Caco-2 (cell line): Measurements from ENCODE around the gene KAT2A. TPM values are rescaled to one million over a fixed set of nuclear protein-coding genes. Genes with fewer than 3 reads are reported as not detected.

Source experiments
- BruUV-seq: library from RNA; stranded (reverse); fragments of 400-500 nt; replicated peaks from 2 replicates; lab custom pipeline; 2021; lab: Mats Ljungman, UMichigan
- CTCF ChIA-PET: fragments of 300-600 bp; sonication (Branson Sonifier 250); formaldehyde crosslinking; loops from one replicate; lab custom pipeline; 2022; ENCODE audit warnings: antibody characterized with exemption; lab: Charles Lee
- POLR2A ChIA-PET: fragments of 300-600 bp; sonication (Branson Sonifier 250); formaldehyde crosslinking; loops from one replicate; lab custom pipeline; 2022; ENCODE audit warnings: antibody characterized with exemption; lab: Charles Lee
- DNase-seq, 2 experiments: peaks; one replicate each; pipeline versions ENCODE4 v3.0.0 to v3.0.0-alpha.2; 2020 to 2022
- H3K27me3 ChIP-seq: replicated peaks from 2 replicates; pipeline ENCODE4 v1.6.0; 2011; ENCODE audit warnings: low read length; ENCODE audit not compliant: control insufficient read depth, insufficient read depth
- H3K36me3 ChIP-seq: 2 replicates; pipeline ENCODE4 v1.5.1; 2011; ENCODE audit warnings: low read length; ENCODE audit not compliant: control insufficient read depth, insufficient read depth
- H3K4me1 ChIP-seq: fragments of 250-450 bp; sonication (Bioruptor Pico); 2 replicates; pipeline ENCODE4 v1.5.1; 2020; ENCODE audit warnings: mild to moderate bottlenecking
- H3K4me3 ChIP-seq: 2 replicates; pipeline ENCODE4 v1.5.1; 2011; ENCODE audit warnings: low read depth, mild to moderate bottlenecking, control low read depth, low read length
- H3K9me3 ChIP-seq: fragments of 250-450 bp; sonication (Bioruptor Pico); 2 replicates; pipeline ENCODE4 v1.5.1; 2020; ENCODE audit warnings: mild to moderate bottlenecking, moderate library complexity
- H3K27ac Mint-ChIP-seq: one replicate; pipeline ENCODE4 v1.8.0; 2022; ENCODE audit warnings: mixed read lengths; ENCODE audit not compliant: unreplicated experiment
- H3K27me3 Mint-ChIP-seq: one replicate; pipeline ENCODE4 v1.8.0; 2022; ENCODE audit warnings: mixed read lengths; ENCODE audit not compliant: insufficient read depth, unreplicated experiment
- H3K36me3 Mint-ChIP-seq: one replicate; pipeline ENCODE4 v1.8.0; 2022; ENCODE audit warnings: mild to moderate bottlenecking, mixed read lengths; ENCODE audit not compliant: insufficient read depth, unreplicated experiment
- H3K4me1 Mint-ChIP-seq: one replicate; pipeline ENCODE4 v1.8.0; 2022; ENCODE audit warnings: low read depth, mixed read lengths; ENCODE audit not compliant: unreplicated experiment
- H3K4me3 Mint-ChIP-seq: one replicate; pipeline ENCODE4 v1.8.0; 2022; ENCODE audit warnings: mild to moderate bottlenecking, moderate library complexity, mixed read lengths; ENCODE audit not compliant: unreplicated experiment
- H3K9me3 Mint-ChIP-seq: one replicate; pipeline ENCODE4 v1.8.0; 2022; ENCODE audit warnings: mixed read lengths; ENCODE audit not compliant: unreplicated experiment
- intact Hi-C: fragments of 100-400 bp; cut with micrococcal nuclease; formaldehyde crosslinking; loops from one replicate; pipeline ENCODE4 v1.10.0; 2022; ENCODE audit not compliant: unreplicated experiment
- total RNA-seq: library from RNA; stranded (reverse); gene quantifications from 2 replicates; pipeline ENCODE4 v1.2.3, GENCODE V29; 2022
- TF ChIP-seq, protein P1 (sequence below), 2 experiments: fragments of 200-600 bp in 1 of 2; IDR thresholded peaks; 1 replicate in 1 of 2; 2 replicates in 1 of 2; pipeline versions ENCODE4 v1.5.1 to v1.8.0; 2011 to 2022; ENCODE audit warnings: antibody characterized with exemption in 1 of 2, control low read depth in 1 of 2, inconsistent platforms in 1 of 2, low read depth in 1 of 2, low read length in 1 of 2, mild to moderate bottlenecking in 1 of 2, moderate library complexity in 1 of 2; ENCODE audit not compliant: insufficient read depth in 1 of 2, severe bottlenecking in 1 of 2, unreplicated experiment in 1 of 2

Gene KAT2A
- total RNA-seq, 1 experiment from 2014 or later: 46.5 TPM

DNA sequence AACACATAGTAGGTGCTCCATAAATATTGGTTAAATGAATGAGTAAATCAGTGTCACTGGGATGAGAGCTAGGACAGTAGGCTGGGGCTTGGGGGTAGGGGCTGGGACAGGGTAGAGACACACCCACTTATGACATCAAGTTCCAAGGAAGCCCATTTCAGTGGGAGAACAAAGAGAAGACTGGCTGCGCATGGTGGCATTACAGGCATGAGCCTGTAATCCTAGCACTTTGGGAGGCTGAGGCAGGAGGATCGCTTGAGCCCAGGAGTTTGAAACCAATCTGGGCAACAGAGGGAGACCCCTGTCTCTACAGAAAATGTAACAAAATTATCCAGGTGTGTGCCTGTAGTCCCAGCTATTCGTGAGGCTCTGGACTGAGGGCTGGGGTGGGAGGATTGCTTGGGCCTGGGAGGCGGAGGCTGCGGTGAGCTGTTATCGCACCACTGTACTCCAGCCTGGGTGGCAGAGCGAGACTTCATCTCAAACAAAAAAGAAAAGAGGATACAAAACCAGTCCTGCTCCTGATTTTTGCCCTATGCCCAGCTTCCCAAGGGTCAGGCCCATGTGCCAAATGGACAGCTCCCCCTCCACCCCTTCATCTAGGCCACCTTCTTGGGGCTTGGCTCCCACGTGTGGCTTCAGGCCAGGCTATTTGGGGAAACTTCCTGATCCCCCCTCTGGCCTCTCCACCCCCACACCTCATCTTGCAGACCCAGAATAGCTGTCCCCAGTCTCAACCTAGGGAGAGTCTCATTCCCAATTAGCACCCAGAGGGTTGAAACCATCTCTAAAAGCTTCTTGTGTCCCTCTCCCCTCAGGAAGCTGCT is 30.0 kb downstream of the KAT2A start:
- Histone ChIP-seq H3K27me3 (no peaks in the 10 kb centered on the region), H3K4me1 (peaks cover 10% of the 10 kb centered on the region), H3K4me3 (no peak overlapping the region), H3K9me3 (no peaks in the 10 kb centered on the region), H3K36me3 (no peaks in the 10 kb centered on the region)
- H3K4me1 Mint-ChIP-seq: peaks cover 7% of the 10 kb centered on the region
- H3K27me3 Mint-ChIP-seq: no peaks in the 10 kb centered on the region
- H3K4me3 Mint-ChIP-seq: no peak overlapping the region
- BruUV-seq: no TSS peak
- intact Hi-C loops: no loop called here
- H3K27ac Mint-ChIP-seq: no peak overlapping the region
- ChIA-PET CTCF (no interaction called here), POLR2A (no interaction called here)
- H3K36me3 Mint-ChIP-seq: no peaks in the 10 kb centered on the region
- H3K9me3 Mint-ChIP-seq: no peaks in the 10 kb centered on the region
- TF ChIP-seq, protein P1, sequence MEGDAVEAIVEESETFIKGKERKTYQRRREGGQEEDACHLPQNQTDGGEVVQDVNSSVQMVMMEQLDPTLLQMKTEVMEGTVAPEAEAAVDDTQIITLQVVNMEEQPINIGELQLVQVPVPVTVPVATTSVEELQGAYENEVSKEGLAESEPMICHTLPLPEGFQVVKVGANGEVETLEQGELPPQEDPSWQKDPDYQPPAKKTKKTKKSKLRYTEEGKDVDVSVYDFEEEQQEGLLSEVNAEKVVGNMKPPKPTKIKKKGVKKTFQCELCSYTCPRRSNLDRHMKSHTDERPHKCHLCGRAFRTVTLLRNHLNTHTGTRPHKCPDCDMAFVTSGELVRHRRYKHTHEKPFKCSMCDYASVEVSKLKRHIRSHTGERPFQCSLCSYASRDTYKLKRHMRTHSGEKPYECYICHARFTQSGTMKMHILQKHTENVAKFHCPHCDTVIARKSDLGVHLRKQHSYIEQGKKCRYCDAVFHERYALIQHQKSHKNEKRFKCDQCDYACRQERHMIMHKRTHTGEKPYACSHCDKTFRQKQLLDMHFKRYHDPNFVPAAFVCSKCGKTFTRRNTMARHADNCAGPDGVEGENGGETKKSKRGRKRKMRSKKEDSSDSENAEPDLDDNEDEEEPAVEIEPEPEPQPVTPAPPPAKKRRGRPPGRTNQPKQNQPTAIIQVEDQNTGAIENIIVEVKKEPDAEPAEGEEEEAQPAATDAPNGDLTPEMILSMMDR (IDR thresholded peaks at IDR 0.05; ENCODE audit: insufficient read depth in 1 of 2, low read depth in 1 of 2, low read length in 1 of 2, severe bottlenecking in 1 of 2, unreplicated experiment in 1 of 2): no peak
- no peak for DNase-seq

DNA sequence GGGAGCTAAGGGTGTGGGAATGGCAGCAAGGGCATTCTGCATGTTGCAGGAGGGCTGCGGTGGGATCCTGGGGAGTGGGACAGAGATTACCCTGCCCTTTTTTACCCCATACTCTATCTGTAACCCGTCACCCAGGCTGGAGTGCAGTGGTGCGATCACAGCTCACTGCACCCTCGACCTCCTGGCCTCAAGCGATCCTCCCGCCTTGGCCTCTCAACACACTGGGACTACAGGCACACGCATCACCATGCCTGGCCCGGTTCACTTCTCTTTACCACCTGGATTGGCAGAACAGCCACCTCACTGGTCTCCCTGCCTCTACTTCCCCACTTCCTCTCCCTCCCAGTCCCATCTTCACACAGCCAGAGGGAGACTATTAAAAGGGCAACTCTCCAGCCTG is 32.4 kb downstream of the KAT2A start:
- Mint-ChIP-seq H3K27me3 (no peaks in the 10 kb centered on the region), H3K27ac (no peak overlapping the region), H3K4me1 (peaks cover 7% of the 10 kb centered on the region), H3K36me3 (no peaks in the 10 kb centered on the region), H3K9me3 (no peaks in the 10 kb centered on the region), H3K4me3 (no peak overlapping the region)
- TF ChIP-seq, protein P1 (IDR thresholded peaks at IDR 0.05; ENCODE audit: insufficient read depth in 1 of 2, low read depth in 1 of 2, low read length in 1 of 2, severe bottlenecking in 1 of 2, unreplicated experiment in 1 of 2): no peak
- CTCF ChIA-PET: interaction anchor here (1.0 kb wide), 1 partner anchor 32 kb away, joined by 3 read pairs; the partner anchor contains the start of gene KAT2A
- H3K9me3 ChIP-seq: no peaks in the 10 kb centered on the region
- no TSS peak for BruUV-seq
- H3K36me3 ChIP-seq: no peaks in the 10 kb centered on the region
- intact Hi-C loops: no loop called here
- no peak overlapping the region for H3K4me3 ChIP-seq
- no peaks in the 10 kb centered on the region for H3K27me3 ChIP-seq
- no peak for DNase-seq
- H3K4me1 ChIP-seq: peaks cover 10% of the 10 kb centered on the region
- POLR2A ChIA-PET: no interaction called here

DNA sequence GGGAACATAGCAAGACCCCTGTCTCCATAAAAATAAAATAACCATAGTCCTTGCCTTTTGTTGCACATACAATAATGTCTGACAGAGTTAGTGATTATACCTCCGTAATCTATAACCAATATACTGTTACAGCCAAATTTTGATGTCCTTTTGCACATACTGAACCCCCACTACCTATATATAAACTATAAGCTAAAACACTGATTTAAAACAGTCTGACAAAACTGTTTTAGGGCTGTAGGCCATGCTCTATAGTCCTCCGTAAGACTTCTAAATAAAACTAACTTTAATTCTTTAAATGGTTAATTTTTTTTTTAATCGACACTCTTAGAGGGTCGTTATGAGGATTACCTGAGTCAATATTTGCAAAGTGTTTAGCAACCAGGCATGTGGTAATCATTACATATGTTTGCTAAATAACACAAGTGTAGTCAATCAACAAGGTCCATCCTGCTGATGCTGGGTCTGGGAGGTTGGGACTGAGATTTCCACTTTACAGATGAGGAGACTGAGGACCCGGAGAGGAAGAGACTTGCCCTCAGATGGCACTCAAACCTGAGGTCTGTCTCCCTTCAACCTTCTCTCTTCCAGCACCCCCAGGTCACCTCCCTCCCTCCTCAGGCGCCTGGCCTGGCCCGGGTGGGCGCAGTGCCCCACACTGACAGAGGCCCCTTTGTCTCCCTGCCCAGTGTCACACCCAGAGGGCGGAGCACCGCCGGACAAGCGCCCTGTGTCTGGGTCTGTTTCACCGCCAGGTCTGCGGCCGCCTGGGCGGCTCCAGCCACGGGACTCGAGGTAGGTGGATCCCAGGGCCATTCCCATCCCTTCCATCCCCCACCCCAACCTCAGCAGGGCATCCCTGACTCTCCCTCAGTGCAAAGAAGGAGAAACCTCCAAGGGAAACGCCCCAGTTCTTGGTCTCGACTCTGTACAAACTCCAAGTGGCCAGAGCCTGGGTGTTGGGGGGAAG is 33.1 kb downstream of the KAT2A start:
- H3K36me3 ChIP-seq: no peaks in the 10 kb centered on the region
- TF ChIP-seq, protein P1 (IDR thresholded peaks at IDR 0.05; ENCODE audit: insufficient read depth in 1 of 2, low read depth in 1 of 2, low read length in 1 of 2, severe bottlenecking in 1 of 2, unreplicated experiment in 1 of 2): no peak
- CTCF ChIA-PET: interaction anchor here (1.0 to 1.3 kb wide), 2 partner anchors 13 to 33 kb away, joined by 3 read pairs; partner anchors contain the start of gene KAT2A
- intact Hi-C loops: no loop called here
- H3K4me3 ChIP-seq: no peak overlapping the region
- H3K9me3 ChIP-seq: no peaks in the 10 kb centered on the region
- no peaks in the 10 kb centered on the region for H3K27me3 Mint-ChIP-seq
- no peak overlapping the region for H3K4me3 Mint-ChIP-seq
- POLR2A ChIA-PET: no interaction called here
- no peaks in the 10 kb centered on the region for H3K27me3 ChIP-seq
- H3K27ac Mint-ChIP-seq: no peak overlapping the region
- peaks cover 10% of the 10 kb centered on the region for H3K4me1 ChIP-seq
- no peaks in the 10 kb centered on the region for H3K36me3 Mint-ChIP-seq
- peaks cover 7% of the 10 kb centered on the region for H3K4me1 Mint-ChIP-seq
- DNase-seq: no peak
- BruUV-seq: no TSS peak
- H3K9me3 Mint-ChIP-seq: no peaks in the 10 kb centered on the region
